ENCODE data around the gene VASP.

- TF ChIP-seq, protein P1, sequence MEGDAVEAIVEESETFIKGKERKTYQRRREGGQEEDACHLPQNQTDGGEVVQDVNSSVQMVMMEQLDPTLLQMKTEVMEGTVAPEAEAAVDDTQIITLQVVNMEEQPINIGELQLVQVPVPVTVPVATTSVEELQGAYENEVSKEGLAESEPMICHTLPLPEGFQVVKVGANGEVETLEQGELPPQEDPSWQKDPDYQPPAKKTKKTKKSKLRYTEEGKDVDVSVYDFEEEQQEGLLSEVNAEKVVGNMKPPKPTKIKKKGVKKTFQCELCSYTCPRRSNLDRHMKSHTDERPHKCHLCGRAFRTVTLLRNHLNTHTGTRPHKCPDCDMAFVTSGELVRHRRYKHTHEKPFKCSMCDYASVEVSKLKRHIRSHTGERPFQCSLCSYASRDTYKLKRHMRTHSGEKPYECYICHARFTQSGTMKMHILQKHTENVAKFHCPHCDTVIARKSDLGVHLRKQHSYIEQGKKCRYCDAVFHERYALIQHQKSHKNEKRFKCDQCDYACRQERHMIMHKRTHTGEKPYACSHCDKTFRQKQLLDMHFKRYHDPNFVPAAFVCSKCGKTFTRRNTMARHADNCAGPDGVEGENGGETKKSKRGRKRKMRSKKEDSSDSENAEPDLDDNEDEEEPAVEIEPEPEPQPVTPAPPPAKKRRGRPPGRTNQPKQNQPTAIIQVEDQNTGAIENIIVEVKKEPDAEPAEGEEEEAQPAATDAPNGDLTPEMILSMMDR (IDR thresholded peaks at IDR 0.05; ENCODE audit: low read depth, low read length) = no peak
- TF ChIP-seq POLR2A (IDR thresholded peaks at IDR 0.05; ENCODE audit: extremely low read depth, insufficient read length) = no peak
- TF ChIP-seq, protein P2, sequence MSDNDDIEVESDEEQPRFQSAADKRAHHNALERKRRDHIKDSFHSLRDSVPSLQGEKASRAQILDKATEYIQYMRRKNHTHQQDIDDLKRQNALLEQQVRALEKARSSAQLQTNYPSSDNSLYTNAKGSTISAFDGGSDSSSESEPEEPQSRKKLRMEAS (IDR thresholded peaks at IDR 0.05; ENCODE audit: low read depth, low read length) = no peak
Observed at GRCh38 chr19:45484273-45484945, 22.9 kb upstream of the VASP start.
